Ishikawa (cell line): ENCODE results near the gene USP30.
A peak's percentile ranks its signal among the peaks of the same experiment; 100 is the strongest.

Experiments used
- CEBPB ChIP-seq: IDR thresholded peaks from 2 replicates; pipeline ENCODE4 v1.6.1; 2012
- CREB1 ChIP-seq: IDR thresholded peaks from 2 replicates; pipeline ENCODE4 v1.6.1; 2012; ENCODE audit warnings: low read depth
- EGR1 ChIP-seq: IDR thresholded peaks from 2 replicates; pipeline ENCODE4 v1.6.1; 2012
- EP300 ChIP-seq: IDR thresholded peaks from 2 replicates; pipeline ENCODE4 v1.6.1; 2012; ENCODE audit warnings: borderline replicate concordance
- FOXM1 ChIP-seq: IDR thresholded peaks from 2 replicates; pipeline ENCODE4 v1.6.1; 2012; ENCODE audit warnings: low read depth, borderline replicate concordance
- NFIC ChIP-seq: IDR thresholded peaks from 2 replicates; pipeline ENCODE4 v1.6.1; 2012
- RAD21 ChIP-seq: IDR thresholded peaks from 2 replicates; pipeline ENCODE4 v1.6.1; 2012; ENCODE audit warnings: low read depth
- TAF1 ChIP-seq: IDR thresholded peaks from 2 replicates; pipeline ENCODE4 v1.6.1; 2012; ENCODE audit warnings: low read depth, mild to moderate bottlenecking
- TCF12 ChIP-seq: IDR thresholded peaks from 2 replicates; pipeline ENCODE4 v1.6.1; 2012; ENCODE audit warnings: low read depth
- TEAD4 ChIP-seq: IDR thresholded peaks from 2 replicates; pipeline ENCODE4 v1.6.1; 2012
- YY1 ChIP-seq: IDR thresholded peaks from 2 replicates; pipeline ENCODE4 v1.6.1; 2012; ENCODE audit warnings: low read depth
- ZBTB7A ChIP-seq: IDR thresholded peaks from 2 replicates; pipeline ENCODE4 v1.6.1; 2012; ENCODE audit warnings: low read depth
- TF ChIP-seq, protein P1 (sequence below): IDR thresholded peaks from 2 replicates; pipeline ENCODE4 v1.6.1; 2012
- TF ChIP-seq, protein P2 (sequence below): IDR thresholded peaks from 2 replicates; pipeline ENCODE4 v1.6.1; 2012
- TF ChIP-seq, protein P3 (sequence below): IDR thresholded peaks from 2 replicates; pipeline ENCODE4 v1.6.1; 2012; ENCODE audit warnings: low read depth, mild to moderate bottlenecking

The USP30 gene, protein sequence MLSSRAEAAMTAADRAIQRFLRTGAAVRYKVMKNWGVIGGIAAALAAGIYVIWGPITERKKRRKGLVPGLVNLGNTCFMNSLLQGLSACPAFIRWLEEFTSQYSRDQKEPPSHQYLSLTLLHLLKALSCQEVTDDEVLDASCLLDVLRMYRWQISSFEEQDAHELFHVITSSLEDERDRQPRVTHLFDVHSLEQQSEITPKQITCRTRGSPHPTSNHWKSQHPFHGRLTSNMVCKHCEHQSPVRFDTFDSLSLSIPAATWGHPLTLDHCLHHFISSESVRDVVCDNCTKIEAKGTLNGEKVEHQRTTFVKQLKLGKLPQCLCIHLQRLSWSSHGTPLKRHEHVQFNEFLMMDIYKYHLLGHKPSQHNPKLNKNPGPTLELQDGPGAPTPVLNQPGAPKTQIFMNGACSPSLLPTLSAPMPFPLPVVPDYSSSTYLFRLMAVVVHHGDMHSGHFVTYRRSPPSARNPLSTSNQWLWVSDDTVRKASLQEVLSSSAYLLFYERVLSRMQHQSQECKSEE

DNA sequence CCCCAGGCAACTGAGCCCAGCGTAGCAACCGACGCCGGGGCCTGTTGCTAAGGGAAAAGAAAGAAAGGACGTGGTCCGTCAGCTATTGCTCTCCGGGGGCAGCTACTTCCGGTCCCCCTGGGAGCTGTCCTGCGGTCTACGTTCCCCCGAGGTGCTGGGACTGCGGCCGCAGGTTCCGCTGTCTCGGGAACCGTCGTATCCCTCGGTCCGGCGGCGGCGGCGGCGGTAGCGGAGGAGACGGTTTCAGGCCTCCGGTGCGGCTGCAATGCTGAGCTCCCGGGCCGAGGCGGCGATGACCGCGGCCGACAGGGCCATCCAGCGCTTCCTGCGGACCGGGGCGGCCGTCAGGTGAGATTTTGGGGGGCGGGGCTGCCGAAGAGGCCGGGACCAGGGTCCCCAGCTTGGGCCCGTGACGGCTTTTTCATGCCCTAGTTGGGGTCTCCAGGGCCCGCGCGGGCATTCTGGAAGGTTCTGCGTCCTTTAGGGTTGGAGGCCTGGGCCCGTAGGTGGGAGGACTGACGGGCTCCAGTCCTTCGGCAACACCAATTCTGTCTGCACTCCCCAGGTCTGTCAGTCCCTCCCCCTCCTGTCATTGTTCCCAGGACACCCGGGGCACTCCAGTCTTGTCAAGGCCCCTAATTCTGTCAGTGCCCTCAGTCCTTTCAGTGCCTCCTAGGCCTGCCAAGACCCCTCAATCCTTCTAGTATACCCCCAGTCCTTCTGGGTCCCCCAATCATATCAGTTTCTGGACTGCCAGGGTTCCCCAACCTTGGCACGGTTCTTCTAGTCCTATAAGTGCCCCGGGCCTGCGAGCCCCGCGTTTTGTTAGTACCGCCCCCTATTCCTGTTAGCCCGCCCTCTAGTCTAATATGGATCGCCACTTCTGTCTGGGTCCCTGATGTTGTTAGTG, at the start of gene USP30:
TSS of gene USP30 (plus strand) at position 163 of the 910 bp plus-strand sequence. CDS start at position 266, 103 bp downstream.
- TF ChIP-seq EP300 = peak; percentile 75
- peak; percentile 84 for TF ChIP-seq TAF1
- TF ChIP-seq TCF12 = peak; percentile 87
- TF ChIP-seq FOXM1 = no peak
- TF ChIP-seq, protein P1, sequence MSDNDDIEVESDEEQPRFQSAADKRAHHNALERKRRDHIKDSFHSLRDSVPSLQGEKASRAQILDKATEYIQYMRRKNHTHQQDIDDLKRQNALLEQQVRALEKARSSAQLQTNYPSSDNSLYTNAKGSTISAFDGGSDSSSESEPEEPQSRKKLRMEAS = peak; percentile 78
- TF ChIP-seq CEBPB = no peak; the same call in 1 of the 2 replicates
- no peak; the same call in 1 of the 2 replicates for TF ChIP-seq ZBTB7A
- TF ChIP-seq CREB1 = no peak
- TF ChIP-seq, protein P2, sequence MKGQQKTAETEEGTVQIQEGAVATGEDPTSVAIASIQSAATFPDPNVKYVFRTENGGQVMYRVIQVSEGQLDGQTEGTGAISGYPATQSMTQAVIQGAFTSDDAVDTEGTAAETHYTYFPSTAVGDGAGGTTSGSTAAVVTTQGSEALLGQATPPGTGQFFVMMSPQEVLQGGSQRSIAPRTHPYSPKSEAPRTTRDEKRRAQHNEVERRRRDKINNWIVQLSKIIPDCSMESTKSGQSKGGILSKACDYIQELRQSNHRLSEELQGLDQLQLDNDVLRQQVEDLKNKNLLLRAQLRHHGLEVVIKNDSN = peak; percentile 81
- TF ChIP-seq, protein P3, sequence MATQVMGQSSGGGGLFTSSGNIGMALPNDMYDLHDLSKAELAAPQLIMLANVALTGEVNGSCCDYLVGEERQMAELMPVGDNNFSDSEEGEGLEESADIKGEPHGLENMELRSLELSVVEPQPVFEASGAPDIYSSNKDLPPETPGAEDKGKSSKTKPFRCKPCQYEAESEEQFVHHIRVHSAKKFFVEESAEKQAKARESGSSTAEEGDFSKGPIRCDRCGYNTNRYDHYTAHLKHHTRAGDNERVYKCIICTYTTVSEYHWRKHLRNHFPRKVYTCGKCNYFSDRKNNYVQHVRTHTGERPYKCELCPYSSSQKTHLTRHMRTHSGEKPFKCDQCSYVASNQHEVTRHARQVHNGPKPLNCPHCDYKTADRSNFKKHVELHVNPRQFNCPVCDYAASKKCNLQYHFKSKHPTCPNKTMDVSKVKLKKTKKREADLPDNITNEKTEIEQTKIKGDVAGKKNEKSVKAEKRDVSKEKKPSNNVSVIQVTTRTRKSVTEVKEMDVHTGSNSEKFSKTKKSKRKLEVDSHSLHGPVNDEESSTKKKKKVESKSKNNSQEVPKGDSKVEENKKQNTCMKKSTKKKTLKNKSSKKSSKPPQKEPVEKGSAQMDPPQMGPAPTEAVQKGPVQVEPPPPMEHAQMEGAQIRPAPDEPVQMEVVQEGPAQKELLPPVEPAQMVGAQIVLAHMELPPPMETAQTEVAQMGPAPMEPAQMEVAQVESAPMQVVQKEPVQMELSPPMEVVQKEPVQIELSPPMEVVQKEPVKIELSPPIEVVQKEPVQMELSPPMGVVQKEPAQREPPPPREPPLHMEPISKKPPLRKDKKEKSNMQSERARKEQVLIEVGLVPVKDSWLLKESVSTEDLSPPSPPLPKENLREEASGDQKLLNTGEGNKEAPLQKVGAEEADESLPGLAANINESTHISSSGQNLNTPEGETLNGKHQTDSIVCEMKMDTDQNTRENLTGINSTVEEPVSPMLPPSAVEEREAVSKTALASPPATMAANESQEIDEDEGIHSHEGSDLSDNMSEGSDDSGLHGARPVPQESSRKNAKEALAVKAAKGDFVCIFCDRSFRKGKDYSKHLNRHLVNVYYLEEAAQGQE = peak; percentile 31
- peak; percentile 76 for TF ChIP-seq YY1
- TF ChIP-seq NFIC = 0 out of 2 replicates have a peak, but pooled peaks have one; percentile 6
- no peak; the same call in 1 of the 2 replicates for TF ChIP-seq TEAD4
- 0 out of 2 replicates have a peak, but pooled peaks have one; percentile 17 for TF ChIP-seq EGR1
- no peak for TF ChIP-seq RAD21

DNA sequence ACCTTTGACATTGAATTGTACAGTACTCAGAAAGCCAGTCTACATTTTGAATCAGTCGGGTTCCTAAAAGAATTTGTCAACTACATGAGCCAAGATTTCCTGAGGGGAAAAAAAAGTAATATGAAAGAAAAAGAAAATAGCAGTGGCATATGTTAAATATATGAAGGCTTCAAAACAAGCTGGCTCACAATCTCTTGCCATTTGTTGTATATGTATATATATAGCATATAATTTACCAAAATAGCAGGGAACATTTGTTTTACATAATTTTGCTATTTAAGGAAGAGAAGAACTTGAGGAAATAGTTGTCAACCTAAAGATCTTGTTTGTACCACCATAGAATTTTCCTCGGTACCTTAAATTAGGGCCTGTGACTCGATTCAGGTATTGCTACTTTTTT, 48.4 kb upstream of the USP30 start:
- TF ChIP-seq, protein P2 = no peak
- TF ChIP-seq EP300 (no peak), CEBPB (no peak), FOXM1 (no peak), ZBTB7A (no peak), TAF1 (no peak), EGR1 (no peak), RAD21 (no peak), YY1 (no peak), TCF12 (no peak), TEAD4 (no peak), CREB1 (no peak), NFIC (no peak)
- TF ChIP-seq, protein P3 = no peak
- TF ChIP-seq, protein P1 = no peak

DNA sequence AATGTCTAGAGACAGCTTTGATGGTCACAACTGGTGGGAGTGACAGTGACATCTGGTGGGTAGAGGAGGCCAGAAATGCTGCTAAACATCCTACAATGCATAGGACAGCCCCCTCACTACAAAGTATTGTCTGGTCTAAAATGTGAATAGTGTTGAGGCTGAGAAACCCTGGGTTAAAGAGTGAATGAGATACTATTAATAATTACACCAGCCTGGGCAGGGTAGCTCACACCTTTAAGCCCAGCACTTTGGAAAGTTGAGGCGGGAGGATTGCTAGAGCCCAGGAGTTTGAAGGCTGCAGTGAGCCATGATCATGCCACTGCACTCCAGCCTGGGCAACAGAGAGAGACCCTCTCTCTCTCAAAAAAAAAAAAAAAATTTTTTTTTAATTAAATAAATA, 42.6 kb upstream of the USP30 start:
- TF ChIP-seq NFIC = no peak
- no peak for TF ChIP-seq EGR1
- TF ChIP-seq FOXM1 = no peak
- no peak for TF ChIP-seq CEBPB
- no peak for TF ChIP-seq TCF12
- TF ChIP-seq, protein P2 = no peak
- no peak for TF ChIP-seq TEAD4
- no peak for TF ChIP-seq RAD21
- no peak for TF ChIP-seq TAF1
- TF ChIP-seq EP300 = no peak
- TF ChIP-seq, protein P1 = no peak
- TF ChIP-seq ZBTB7A = no peak
- TF ChIP-seq, protein P3 = no peak
- no peak for TF ChIP-seq YY1
